SK-N-SH treated with all-trans-retinoic acid at 6 μM for 48 hours (cell line): ENCODE data around the gene ARMC6.

Experiments
- BACH2 ChIP-seq: fragments of 250-450 bp; sonication (Bioruptor Pico); IDR thresholded peaks from 2 replicates; pipeline ENCODE4 v1.9.0; 2021; ENCODE audit warnings: mild to moderate bottlenecking, borderline replicate concordance
- GLIS3 ChIP-seq: fragments of 250-450 bp; sonication (Bioruptor Pico); IDR thresholded peaks from 2 replicates; pipeline ENCODE4 v1.5.0; 2020; ENCODE audit warnings: mild to moderate bottlenecking, moderate library complexity
- POU6F1 ChIP-seq: fragments of 250-450 bp; sonication (Bioruptor Pico); IDR thresholded peaks from 2 replicates; pipeline ENCODE4 v1.8.0; 2021; ENCODE audit warnings: low read depth, mild to moderate bottlenecking, moderate library complexity, borderline replicate concordance
- RARB ChIP-seq: fragments of 250-450 bp; sonication (Bioruptor Pico); IDR thresholded peaks from 2 replicates; pipeline ENCODE4 v1.8.0; 2021; ENCODE audit warnings: mild to moderate bottlenecking, moderate library complexity
- TOX ChIP-seq: fragments of 250-450 bp; sonication (Bioruptor Pico); IDR thresholded peaks from 2 replicates; pipeline ENCODE4 v1.8.0; 2021; ENCODE audit warnings: mild to moderate bottlenecking, moderate library complexity, borderline replicate concordance
- ZNF8 ChIP-seq: fragments of 450-650 bp; formaldehyde crosslinking; IDR thresholded peaks from 2 replicates; pipeline ENCODE4 v1.5.0; 2020; ENCODE audit warnings: mild to moderate bottlenecking, moderate library complexity

DNA sequence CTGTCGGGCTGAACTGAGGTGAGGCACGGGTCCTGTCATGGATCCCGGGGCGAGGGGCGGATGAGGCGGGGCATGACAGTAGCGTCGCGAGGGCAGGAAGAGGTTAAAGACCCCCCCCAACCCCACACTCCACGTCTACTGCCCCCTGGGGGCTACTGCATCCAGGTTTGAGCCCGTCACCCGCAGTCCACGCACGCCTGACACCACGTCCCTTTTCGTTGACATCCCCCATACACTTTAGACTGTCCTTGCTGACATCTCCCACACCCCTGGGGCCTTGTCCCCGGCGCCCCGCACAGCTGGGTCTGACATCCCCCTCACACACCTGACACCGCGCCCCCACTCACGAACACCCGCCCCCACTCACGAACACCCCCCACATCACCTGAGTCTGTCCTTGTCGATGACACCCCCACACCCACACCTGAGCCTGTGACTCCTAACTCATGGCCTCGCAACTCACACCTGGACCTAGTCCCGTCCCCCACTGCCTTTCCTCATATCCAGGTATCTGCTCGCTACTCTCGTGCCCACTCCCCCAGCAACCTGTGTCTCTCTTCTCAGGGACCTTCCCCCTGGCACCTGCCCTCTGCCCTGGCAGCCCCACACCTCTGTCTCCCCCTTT lies 30.8 kb downstream of the ARMC6 start:
- TF ChIP-seq ZNF8 (no peak), GLIS3 (no peak), RARB (CRISPR knock-in tag) (no peak), BACH2 (CRISPR knock-in tag) (no peak), POU6F1 (CRISPR knock-in tag) (no peak), TOX (CRISPR knock-in tag) (no peak)
